Stimulated activated CD4-positive, alpha-beta T cell treated with anti-CD3 and anti-CD28 coated beads, TNF-alpha, amount 100 ng/mL, for 48 hours (primary cell): ENCODE measurements around the gene MMS19.

Experiments
- DNase-seq, 3 donors: peaks; one replicate each; pipeline ENCODE4 v3.0.0-alpha.2; 2020; ENCODE audit warnings: low read depth in 3 of 3

MMS19 gene

DNA sequence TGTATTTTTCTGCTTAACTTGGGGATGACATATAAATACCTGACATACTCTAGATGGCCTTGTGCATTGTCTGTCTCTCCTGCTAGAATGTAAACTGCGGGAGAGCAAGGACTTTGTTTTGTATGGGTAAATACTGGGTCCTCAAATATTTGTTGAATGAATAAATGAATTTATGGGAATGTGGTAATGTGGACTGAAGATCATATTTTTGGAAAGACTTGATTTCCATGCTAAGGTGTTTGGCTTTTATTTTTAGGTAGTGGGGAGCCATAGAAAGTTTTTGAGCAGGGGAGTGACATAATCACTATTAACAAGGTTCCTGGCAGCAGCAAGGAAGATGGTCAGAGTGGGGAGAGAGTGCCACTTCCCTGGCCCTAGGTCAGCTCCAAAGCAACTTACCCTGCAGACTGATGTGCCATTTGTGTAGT is 27.5 kb upstream of the MMS19 start:
- no peak for DNase-seq

DNA sequence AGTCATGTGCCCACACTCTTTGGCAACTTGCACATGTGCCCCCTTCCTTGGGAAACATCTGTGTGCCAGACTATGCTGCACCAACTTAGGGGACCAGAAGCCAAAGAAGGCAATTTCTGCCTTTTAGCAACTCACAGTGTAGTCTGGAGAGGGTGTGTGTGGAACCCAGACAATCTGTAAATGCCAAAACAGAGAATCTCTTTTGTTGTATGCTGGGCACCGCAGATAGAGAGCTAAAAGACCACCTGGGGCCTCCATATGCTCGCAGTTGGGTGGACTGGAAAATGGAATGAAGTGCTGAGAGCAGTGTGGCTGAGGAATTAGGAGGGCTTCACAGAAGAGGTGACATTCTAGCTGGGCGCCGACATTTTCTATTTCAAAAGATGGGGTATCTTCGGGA is 26.9 kb upstream of the MMS19 start:
- DNase-seq = no peak

DNA sequence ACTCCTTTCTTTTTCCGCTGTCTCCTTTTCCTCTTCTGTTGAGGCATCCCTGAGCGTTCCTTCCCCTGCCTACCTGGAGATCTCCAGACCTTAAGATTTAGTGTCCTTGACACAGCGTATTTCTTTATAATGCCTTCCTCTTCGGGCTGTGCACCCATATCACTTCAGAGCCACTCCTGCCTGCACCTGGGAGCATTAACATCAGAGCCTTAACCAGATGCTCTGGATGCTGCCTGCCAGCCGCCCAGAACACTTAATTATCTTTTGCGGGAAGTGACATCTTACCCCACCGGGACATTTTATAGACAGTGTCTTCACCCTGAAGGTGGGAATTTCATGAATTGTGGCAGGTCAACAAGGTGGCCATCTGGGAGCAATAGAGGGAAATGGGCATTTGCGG is 24.7 kb upstream of the MMS19 start:
- DNase-seq = no peak

DNA sequence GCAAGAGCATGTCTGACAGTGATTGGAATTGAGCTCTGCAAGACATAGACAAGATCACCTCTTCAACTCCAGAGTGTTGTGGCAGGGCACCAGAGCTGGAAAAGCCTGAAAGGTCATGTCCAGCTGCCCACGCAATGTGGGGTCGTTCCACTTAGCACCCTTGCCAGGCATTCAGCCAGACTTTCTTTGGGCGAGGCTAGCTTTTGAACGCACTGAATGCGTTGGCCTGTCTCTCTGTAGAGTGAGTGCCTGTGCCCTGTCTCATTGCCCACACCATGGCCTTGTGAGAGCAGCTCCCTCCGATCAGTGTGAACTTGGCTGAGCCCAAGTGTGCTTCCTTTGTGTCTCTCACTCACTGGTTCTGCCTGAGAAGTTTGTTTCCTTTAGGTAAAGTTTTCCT is 23.8 kb upstream of the MMS19 start:
- no peak for DNase-seq

DNA sequence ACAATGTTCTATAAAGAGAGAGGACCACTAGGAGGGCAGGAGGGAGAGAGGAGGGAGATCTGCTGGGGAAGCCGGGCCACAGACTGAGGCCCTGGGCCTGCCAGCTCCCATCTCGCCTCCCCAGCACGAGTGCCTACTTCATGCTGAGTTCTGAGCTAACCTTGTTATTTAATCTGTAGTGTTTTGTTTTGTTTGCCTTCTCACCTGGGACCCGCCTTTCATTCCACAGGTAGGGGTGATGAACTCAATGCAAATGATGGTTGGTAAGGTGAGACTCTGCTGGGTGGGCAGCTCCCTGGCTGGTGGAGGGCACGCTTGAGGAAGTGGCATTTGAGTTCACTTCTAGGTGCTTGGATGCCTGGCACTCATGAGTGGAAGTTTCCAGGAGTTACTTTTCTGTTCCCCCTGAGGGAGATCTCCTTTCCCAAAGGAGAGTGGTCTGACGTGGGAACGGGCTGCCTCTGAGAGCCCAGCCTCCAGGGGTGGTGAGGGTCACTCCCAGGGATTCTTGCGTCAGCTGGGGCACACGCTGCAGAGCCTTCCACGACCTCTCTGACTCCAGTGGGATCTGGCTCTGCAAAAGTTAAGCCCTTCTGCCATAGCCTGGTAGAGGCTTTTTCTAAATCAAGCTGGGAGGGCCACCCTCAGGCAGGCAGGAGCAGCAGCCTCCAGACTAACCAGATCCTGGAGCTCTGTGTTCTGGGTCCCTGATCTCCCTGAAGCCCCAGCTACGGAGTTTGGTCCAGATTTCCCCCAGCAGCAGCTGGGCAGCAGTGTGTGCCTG is 22.9 kb upstream of the MMS19 start:
- no peak for DNase-seq

DNA sequence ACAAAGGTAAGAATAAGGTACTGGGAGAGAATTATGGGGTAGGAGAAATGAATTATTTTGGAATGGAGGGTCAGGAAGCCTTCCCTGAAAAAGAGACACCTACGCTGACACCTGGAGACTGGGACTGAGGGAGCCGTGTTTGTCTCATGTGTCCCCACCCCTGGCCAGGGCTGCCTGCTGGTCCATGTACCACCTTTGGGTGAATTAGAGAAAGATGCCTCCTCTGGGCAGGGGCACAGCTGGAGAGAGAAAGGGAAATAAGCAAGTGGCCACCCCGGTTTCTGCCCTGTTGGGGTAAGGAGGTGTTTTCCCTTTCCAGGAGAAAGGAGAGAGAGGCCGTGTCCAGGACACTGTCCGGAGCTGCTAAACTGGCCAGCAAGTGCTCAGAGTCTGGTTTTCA is 22.3 kb upstream of the MMS19 start:
- DNase-seq = no peak

DNA sequence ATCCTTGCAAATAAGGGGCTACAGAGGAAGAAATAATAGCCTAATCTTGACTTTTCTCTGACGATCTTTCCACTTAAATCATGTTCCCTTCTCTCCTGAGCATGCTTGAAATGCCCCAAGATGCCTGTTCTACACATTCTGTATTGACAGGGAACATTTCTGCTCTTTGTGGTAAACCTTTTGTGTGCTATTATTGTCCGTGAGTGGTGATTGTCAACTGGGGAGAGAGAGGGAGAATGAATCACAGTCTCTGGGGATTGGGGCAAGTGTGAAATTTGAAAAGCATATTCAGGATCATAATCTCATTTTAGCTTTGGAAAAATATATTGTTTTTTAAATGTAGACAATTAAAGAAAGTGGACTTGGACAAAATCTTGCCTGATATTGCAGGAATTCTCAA is 21.1 kb upstream of the MMS19 start:
- DNase-seq = no peak

DNA sequence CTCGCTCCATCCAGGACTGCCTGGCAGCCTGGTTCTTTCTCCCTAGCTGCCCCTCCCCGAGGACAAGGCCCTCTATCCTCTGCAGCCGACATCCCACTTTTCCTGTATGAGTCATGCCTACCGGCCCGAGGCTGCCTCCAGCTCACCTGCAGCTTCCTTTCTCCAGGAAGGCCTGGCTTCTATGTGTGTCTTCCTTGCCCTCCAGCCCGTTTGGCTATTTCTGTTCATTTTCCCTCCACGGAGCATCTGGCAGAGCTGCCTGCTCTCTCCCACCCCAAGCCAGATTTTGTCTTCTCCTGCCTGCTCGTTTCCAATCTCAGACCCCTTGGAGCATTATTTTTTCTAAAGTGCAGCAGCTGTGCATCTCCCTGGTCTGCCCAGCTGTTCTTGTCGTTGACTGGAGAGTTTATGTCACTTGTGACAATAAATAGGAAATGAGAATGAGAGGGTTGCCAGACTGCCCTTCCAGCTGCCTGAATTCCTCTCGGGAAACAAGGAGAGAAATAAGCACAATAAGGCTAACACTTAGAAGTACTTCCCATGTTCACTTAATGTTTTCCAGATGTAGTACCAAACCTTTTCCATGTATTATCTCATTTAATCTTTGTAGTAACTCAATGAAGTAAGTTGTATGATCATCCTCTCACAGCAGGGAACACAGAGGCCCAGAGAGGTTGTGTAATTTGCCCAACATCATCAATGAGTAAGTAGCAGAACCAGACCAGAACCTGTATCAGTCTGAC is 20.2 kb upstream of the MMS19 start:
- no peak for DNase-seq

DNA sequence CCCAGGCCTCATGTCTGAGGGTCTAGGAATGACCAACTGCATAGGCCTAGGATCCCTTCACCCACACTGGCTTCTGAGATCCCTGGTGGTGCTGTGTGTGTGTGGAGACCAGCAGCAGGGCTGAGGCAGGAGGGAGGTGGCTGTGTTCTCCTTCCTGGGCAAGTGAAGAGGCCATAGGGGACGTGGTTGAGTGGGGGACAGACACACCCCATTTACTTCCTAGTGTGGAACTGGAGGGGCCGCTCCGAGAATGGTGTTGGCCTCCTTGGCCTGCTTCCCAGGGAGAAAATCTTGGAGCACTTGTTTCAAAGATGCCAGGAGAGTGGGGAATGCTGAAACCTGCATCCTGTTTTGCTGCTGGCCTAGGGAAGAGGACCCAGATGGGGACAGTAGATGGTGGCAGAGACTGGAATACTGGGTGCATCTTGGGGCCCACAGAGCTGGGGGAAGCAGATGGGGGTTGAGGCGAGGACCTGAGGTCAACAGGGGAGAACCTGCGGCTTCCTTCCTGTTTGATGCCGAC is 19.6 kb upstream of the MMS19 start:
- no peak for DNase-seq

DNA sequence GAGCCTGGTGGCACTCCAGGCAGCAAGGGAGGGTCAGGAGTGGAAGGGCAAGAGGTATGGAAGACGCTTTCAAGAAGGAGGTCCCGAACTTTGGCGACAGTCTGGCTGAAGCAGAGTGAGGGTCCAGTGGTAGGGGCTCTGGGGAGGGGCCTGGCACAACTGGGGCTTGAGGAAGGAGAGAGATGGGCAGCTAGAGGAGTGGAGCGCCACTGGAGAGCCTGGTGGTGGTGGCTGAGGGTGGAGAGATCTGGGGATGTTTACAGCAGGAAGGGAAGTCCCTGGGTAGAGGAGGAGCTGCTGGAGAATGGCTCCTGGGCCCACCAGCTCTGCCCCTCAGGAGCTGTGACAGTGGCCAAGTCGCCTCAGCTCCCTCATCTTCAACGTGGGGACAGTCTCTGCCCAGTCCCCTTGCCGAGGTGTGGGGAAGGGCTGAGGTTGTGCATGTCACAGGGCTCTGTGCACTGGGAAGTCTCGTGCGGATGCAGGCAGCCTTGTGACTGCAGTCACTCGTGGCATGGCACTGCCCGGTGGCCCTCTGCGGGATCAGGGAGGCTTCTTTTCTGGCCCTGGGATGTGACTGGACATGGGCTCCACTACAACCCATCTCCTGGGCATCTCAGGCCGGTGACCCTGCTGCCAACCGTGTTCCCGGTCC is 19.0 kb upstream of the MMS19 start:
- no peak for DNase-seq

DNA sequence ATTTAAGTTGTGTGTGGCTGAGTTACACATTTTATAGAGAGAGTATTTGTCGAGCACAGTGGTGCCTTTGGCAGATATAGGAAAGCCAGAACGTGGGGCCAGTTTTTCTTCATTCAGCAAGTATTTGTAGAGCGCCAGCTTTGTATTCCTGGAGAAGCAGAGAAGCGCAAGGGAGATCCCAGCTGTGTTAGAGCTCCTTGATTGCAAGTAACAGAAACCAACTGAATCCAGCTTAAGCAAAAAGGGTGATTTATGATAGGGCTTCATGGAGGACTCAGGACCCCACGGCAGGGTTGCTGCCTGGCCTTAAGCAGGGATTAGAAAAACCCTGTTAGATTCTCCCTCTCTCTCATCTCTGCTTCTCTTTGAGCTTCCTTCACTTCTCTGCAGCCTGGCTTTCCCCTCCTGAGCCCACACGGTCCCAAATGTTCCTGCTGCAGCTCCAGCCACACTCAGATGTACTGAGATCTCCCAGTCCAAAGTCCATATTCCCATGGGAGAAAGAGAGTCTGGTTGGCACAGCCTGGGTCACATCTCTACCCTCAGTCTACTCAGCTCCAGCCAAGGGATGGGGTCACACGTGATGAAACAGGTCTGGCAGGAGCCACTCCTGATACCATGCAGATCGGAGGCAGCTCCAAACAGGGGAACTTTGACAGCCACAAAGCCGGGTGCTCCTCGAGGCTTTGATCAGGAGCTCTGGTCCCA is 17.2 kb upstream of the MMS19 start:
- DNase-seq = no peak

DNA sequence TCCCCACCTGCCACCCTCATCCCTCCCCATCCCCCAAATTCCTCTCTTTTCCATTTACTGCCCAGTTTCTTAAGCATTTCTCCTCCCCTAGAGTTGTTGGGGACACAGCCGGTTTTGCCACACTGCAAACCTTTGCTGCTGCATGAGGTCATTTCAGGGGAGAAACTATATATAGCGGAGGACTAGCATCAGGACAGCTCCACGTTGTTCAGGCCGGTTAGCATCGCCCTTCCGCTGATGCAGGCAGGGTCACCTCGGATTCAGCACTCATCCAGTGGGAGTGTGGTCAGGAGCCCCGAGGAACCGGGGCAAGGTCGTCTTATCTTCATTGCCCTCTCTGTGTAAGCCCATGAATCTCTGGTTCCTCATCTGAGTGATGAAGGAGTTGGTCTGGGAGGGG is 16.1 kb upstream of the MMS19 start:
- no peak for DNase-seq

DNA sequence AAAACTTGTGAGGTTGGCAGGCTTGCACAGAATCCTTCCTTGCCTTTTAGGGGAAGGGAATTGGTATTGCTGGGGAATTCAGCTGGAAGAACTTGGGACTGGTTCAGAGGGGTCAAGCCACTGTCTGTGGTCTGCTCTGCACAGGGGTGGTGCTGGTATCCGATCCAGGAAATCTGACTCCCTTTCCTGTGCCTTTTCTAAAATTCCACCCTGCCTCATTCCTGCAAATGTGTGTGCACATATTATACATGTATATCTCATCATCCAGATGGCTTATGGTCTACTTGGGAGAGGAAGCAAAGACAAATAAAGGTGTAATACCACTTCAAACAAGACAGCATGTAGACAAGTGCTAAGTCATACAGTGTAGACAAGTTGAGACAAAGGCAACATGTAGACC is 14.8 kb upstream of the MMS19 start:
- DNase-seq = no peak

DNA sequence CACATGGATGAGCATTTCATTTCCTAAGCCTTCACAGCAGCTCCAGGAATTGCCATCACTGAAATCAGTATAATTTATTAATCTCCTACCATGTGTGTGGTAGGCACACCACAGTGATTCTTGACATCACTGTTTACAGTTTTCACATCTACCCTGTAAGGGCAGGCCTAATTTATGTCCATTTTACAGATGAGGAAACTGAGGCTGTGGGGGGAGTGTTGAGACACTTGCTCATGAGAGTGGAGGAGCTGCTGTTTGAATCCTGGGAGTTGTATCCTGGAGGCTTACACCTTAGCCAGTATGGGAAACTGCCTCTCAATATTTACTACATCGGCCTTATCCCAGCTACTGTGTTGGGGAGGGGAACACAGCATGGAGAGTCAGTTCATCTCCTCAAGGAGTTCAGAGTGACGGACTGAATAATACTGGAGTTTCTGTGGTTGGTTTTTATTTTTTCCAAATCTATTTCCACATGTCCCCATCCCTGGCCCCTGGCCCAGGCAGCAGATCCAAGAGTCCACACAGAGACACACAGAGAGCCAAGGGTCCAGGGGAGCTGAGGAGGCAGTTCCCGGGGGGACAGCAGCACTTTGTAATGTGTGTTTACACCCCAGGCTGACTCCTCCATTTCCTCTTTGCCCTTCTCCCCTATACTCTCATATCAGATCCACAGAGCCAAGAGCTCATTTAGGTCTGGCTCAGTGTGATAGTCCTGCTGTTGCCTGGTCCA is 13.7 kb upstream of the MMS19 start:
- no peak for DNase-seq

DNA sequence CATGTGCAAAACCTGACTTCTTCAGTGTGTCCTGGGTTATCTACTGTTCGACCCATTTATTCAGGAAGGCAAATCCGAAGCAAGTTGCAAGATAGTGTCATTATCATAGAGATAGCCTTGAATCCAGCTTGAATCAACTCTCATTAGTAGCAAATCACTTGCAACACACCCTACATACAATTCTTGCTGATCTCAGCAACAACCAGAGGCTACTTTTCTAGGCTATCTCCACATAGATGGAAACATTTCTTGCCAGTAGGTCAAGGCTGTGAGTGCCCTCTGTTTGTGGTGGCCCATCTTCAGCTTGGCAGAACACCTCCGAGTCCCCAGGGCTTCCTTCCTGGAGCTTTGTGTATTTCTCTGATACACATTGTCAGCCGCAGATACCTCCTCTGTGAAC is 12.5 kb upstream of the MMS19 start:
- no peak for DNase-seq

DNA sequence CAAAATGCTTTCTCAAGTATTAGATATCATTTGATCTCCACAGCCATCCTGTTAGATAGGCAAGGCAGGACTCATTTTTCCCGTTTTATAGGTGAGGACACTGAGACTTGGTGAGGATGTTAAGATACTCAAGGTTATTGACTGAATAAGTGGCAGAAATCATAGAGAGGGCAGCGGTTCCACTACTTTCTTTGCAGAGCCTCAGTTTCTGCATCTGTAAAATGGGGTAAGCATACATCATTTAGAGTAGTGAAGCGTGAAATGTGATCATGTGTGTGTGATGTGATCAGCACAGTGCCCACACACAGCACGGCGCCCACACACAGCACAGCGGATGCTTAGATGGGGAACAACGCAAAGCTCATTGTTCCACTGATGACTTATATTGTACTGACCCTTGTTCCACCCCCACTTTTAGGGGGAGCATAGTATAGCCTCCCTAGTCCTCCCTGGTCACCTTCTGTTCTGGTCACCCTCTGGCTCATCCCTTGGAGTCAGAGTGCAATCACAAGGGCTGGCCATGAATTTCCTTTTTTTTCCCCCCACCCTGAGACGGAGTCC is 11.0 kb upstream of the MMS19 start:
- no peak for DNase-seq

DNA sequence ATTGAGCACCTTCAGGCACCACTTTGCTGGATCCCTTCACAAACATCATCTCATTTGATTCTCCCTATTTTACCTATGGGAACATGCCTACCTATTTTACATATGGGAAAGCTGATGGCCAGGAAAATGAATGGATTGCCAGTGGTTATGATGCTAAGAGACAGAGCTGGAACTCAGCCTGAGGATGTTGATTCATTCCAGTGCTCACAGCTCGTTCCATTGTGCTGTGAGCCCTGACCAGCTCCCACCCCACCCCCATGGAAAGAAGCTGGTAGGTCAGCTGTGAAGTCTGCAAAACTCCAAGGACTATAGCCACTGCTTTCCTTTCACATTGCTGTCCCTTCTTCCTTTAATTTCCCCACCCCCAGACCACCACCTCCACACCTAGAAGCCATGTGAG is 10.1 kb upstream of the MMS19 start:
- DNase-seq = no peak

DNA sequence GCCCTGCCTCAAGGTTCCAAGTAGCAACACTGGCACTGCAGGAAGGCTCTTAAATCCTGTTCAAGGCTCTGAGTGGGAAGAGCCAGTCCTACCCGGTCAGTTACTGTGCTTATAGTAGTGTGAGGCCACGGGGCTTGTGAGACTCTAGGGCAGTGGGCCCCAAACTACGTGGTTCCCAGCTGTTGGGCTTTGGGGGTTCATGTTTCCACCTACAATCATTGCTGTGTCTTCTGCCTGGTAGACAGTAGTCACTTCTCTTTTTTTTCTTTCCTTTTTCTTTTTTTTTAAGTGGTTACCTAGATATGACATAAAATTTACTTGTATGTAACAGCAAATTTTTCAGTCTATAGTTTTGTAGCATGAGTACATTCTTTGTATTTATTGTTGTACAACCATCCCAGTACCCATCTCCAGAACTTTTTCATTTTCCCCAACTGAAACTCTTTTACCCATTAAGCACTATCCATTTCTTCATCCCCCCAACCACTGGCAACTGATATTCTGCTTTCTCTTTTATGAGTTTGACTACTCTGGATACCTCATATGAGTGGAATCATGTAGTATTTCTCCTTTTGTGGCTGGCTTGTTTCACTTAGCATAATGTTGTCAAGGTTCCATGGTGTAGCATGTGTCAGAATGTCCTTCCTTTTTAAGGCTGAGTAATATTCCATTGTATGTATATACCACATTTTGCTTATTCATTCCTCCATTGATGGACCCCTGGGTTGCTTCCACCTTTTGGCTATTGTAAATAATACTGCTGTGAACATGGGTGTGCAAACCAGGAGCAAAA is 8.2 kb upstream of the MMS19 start:
- DNase-seq = no peak

DNA sequence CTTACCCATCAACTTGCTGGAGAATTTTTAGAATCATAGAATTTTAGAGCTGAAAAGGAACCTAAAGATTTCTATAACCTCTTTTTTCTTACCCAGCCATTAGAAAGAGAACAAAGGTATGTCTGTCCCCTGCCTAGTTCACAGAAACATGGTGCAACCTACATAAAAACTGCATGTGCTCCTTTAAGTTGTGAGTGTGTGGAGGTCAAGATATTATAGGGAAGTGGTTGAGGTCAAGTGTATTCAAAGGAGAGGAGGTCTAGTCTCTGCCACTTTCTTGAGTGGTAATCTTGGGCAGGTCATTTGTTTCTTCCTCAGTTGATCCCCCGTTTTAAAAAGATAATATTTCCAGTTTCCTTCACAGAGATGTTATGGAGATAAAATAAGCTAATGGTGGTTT is 6.9 kb upstream of the MMS19 start:
- DNase-seq = no peak

DNA sequence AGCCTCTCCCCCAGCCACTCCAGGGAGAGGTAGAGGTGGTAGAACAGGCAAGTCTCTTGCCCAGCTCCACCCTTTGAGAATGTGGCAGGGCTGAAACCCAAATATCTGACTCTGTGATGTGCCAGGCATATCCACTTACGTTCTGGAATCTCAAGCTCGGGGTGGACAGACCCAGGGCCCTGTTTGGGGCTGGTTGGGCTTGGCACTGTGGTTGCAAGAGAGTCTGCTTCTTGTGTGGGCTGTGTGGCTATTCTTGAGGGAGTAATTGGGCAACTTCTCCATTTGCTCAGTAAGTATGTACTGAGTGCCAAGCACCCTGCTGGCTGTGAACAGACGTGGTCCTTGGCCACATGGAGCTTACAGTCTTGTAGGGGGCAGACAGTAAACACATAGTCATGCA is 5.2 kb upstream of the MMS19 start:
- no peak for DNase-seq
